ENCODE data around the gene MAFF.
"Not testable (repeated sequence)": the region's sequence is repeated elsewhere in the genome, so short reads cannot be mapped to it uniquely, and the experiment has no call there.

Gene MAFF

GRCh38 chr22:38177926-38178604 is 23.7 kb upstream of the MAFF start:
- DNase-seq (ENCODE audit: low spot score): no peak

GRCh38 chr22:38178605-38178937 is 23.2 kb upstream of the MAFF start:
- DNase-seq (ENCODE audit: low spot score): not testable (repeated sequence)

GRCh38 chr22:38180841-38181452 is 20.8 kb upstream of the MAFF start:
- no peak for DNase-seq (ENCODE audit: low spot score)

GRCh38 chr22:38181453-38182200 is 20.2 kb upstream of the MAFF start, which contains the start of gene PLA2G6:
Gene PLA2G6, minus strand, starts transcription at chr22:38181830. Its CDS starts 12,404 bp downstream, at chr22:38169426.
- peak; percentile 100 for DNase-seq (ENCODE audit: low spot score)

- no peak for DNase-seq (ENCODE audit: low spot score)
Observed at GRCh38 chr22:38184788-38185187, 17.0 kb upstream of the MAFF start.

- no peak for DNase-seq (ENCODE audit: low spot score)
Observed at GRCh38 chr22:38186429-38186828, 15.4 kb upstream of the MAFF start.

- no peak for DNase-seq (ENCODE audit: low spot score)
Observed at GRCh38 chr22:38187413-38188212, 14.2 kb upstream of the MAFF start.

GRCh38 chr22:38189104-38189503 is 12.7 kb upstream of the MAFF start:
- no peak for DNase-seq (ENCODE audit: low spot score)

- DNase-seq (ENCODE audit: low spot score): no peak
Observed at GRCh38 chr22:38190581-38190980, 11.2 kb upstream of the MAFF start.

- DNase-seq (ENCODE audit: low spot score): no peak
Observed at GRCh38 chr22:38191055-38191454, 10.7 kb upstream of the MAFF start.

GRCh38 chr22:38191731-38192474 is 9.9 kb upstream of the MAFF start:
- no peak for DNase-seq (ENCODE audit: low spot score)

GRCh38 chr22:38192475-38192863 is 9.3 kb upstream of the MAFF start:
- no peak for DNase-seq (ENCODE audit: low spot score)

GRCh38 chr22:38193580-38193979 is 8.2 kb upstream of the MAFF start:
- no peak for DNase-seq (ENCODE audit: low spot score)

GRCh38 chr22:38196791-38197419 is 4.9 kb upstream of the MAFF start:
- DNase-seq (ENCODE audit: low spot score): no peak

- no peak for DNase-seq (ENCODE audit: low spot score)
Observed at GRCh38 chr22:38199826-38200559, 1.8 kb upstream of the MAFF start.

- peak; percentile 63 for DNase-seq (ENCODE audit: low spot score)
Observed at GRCh38 chr22:38201371-38201710, 453 bp upstream of the MAFF start.

GRCh38 chr22:38202437-38203089 is 769 bp downstream of the MAFF start:
- peak; percentile 80 for DNase-seq (ENCODE audit: low spot score)

GRCh38 chr22:38203090-38203810 is 1.5 kb downstream of the MAFF start:
- no peak for DNase-seq (ENCODE audit: low spot score)

GRCh38 chr22:38203855-38204514 is 2.2 kb downstream of the MAFF start:
- DNase-seq (ENCODE audit: low spot score): no peak
